Fibroblast of upper back skin (primary cell): ENCODE measurements around the gene DTNBP1.

Experiments
- DNase-seq: peaks from one replicate; pipeline ENCODE4 v3.0.0-alpha.2; 2013

The DTNBP1 gene

GRCh38 chr6:15623276-15624116, 39.3 kb downstream of the DTNBP1 start:
- DNase-seq, result no peak

- no peak for DNase-seq
Observed at GRCh38 chr6:15622045-15622740, 40.6 kb downstream of the DTNBP1 start.

GRCh38 chr6:15621203-15622044, 41.4 kb downstream of the DTNBP1 start:
- no peak for DNase-seq

GRCh38 chr6:15620611-15621010, 42.2 kb downstream of the DTNBP1 start:
- DNase-seq, result no peak

- DNase-seq, result no peak
Observed at GRCh38 chr6:15619330-15619729, 43.5 kb downstream of the DTNBP1 start.

GRCh38 chr6:15618685-15619084, 44.1 kb downstream of the DTNBP1 start:
- DNase-seq, result no peak

- no peak for DNase-seq
Observed at GRCh38 chr6:15616261-15616660, 46.6 kb downstream of the DTNBP1 start.

- DNase-seq, result no peak
Observed at GRCh38 chr6:15615802-15616201, 47.0 kb downstream of the DTNBP1 start.

- no peak for DNase-seq
Observed at GRCh38 chr6:15614277-15614676, 48.6 kb downstream of the DTNBP1 start.

GRCh38 chr6:15608396-15608795, 54.4 kb downstream of the DTNBP1 start:
- peak; percentile 86 for DNase-seq

GRCh38 chr6:15607603-15608002, 55.2 kb downstream of the DTNBP1 start:
- DNase-seq, result no peak

- no peak for DNase-seq
Observed at GRCh38 chr6:15606347-15606746, 56.5 kb downstream of the DTNBP1 start.

- DNase-seq, result no peak
Observed at GRCh38 chr6:15604843-15605242, 58.0 kb downstream of the DTNBP1 start.

GRCh38 chr6:15602154-15602553, 60.7 kb downstream of the DTNBP1 start:
- DNase-seq, result no peak

GRCh38 chr6:15598273-15598798, 64.5 kb downstream of the DTNBP1 start:
- DNase-seq, result no peak

- no peak for DNase-seq
Observed at GRCh38 chr6:15596186-15596896, 66.5 kb downstream of the DTNBP1 start.

GRCh38 chr6:15595461-15596173, 67.2 kb downstream of the DTNBP1 start:
- no peak for DNase-seq

GRCh38 chr6:15594512-15595259, 68.1 kb downstream of the DTNBP1 start:
- DNase-seq, result no peak

- DNase-seq, result no peak
Observed at GRCh38 chr6:15593798-15594197, 69.0 kb downstream of the DTNBP1 start.

- DNase-seq, result no peak
Observed at GRCh38 chr6:15592610-15593009, 70.2 kb downstream of the DTNBP1 start.
